GM10266 (cell line): Measurements from ENCODE around the gene MARCHF10.

Experiments
- DNase-seq: peaks from one replicate; pipeline ENCODE4 v3.0.0; 2012; ENCODE audit errors: extremely low spot score
- TF ChIP-seq, protein P1 (sequence below): IDR thresholded peaks from 2 replicates; pipeline ENCODE4 v1.5.1; 2012; ENCODE audit warnings: mild to moderate bottlenecking, low read depth; ENCODE audit not compliant: control insufficient read depth, insufficient read depth; ENCODE audit errors: missing control alignments

Gene MARCHF10

GRCh38 chr17:62722625-62723024 is 85.5 kb downstream of the MARCHF10 start:
- DNase-seq, result no peak

GRCh38 chr17:62720126-62720850 is 87.8 kb downstream of the MARCHF10 start:
- TF ChIP-seq, protein P1, sequence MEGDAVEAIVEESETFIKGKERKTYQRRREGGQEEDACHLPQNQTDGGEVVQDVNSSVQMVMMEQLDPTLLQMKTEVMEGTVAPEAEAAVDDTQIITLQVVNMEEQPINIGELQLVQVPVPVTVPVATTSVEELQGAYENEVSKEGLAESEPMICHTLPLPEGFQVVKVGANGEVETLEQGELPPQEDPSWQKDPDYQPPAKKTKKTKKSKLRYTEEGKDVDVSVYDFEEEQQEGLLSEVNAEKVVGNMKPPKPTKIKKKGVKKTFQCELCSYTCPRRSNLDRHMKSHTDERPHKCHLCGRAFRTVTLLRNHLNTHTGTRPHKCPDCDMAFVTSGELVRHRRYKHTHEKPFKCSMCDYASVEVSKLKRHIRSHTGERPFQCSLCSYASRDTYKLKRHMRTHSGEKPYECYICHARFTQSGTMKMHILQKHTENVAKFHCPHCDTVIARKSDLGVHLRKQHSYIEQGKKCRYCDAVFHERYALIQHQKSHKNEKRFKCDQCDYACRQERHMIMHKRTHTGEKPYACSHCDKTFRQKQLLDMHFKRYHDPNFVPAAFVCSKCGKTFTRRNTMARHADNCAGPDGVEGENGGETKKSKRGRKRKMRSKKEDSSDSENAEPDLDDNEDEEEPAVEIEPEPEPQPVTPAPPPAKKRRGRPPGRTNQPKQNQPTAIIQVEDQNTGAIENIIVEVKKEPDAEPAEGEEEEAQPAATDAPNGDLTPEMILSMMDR, result no peak
- DNase-seq, result no peak

More at GRCh38 chr17:62722625-62723024, 85.5 kb downstream of the MARCHF10 start:
- TF ChIP-seq, protein P1, result no peak

DNA sequence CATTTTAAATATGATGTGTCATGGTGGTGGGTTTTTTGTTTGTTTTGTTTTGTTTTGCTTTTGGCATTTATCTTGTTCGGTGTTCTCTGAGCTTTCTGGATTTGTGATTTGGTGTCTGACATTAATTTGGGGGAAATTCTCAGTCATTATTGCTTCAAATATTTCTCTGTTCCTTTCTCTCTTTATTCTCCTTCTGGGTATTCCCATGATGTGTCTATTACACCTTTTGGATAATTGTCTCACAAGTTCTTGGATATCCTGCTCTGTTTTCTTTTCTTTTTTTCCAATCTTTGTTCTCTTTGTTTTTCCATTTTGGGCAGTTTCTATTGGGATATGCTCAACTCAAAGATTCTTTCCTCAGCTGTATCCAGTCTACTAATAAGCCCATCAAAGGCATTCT is 88.5 kb downstream of the MARCHF10 start:
- TF ChIP-seq, protein P1, result no peak
- DNase-seq, result no peak

- DNase-seq, result no peak
- TF ChIP-seq, protein P1, result no peak
Observed at GRCh38 chr17:62718429-62718828, 89.7 kb downstream of the MARCHF10 start.

DNA sequence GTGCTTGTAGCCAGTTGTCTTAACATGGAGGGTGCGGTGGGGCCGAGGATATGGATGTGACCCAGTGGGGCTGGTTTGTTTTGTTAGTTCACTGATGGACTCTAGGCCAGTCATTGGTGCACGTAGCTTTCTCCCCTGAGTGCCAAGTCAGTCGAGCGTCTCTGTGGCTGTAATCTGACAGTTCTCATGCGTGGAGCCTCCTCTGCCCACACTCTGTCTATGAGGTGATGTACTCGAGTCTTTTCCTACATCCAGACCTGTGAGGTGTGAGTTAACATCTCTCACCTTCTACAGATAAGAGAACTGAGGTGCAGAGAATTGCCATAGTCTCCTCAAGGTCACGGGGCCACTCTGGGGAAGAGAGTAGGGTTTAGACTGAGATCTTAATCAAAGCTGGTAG is 90.2 kb downstream of the MARCHF10 start:
- TF ChIP-seq, protein P1, result no peak
- DNase-seq, result no peak

DNA sequence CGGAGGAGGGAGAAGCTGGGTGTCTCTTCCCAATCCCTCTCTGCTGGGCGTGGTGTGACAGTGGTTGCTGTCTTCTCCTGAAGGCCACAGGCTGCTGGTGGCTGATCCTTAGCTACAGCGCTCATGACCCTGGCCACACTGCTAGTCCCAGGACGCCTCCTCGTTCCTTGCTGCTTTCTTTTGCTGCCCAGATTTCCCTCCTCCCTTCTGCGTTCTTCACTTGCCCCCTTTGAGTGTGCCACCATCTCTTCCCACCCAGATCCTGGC is 90.6 kb downstream of the MARCHF10 start:
- TF ChIP-seq, protein P1, result no peak
- no peak for DNase-seq

GRCh38 chr17:62716834-62717588 is 91.1 kb downstream of the MARCHF10 start:
- TF ChIP-seq, protein P1, result no peak
- no peak for DNase-seq
